Psoas muscle (tissue), 8 donors: ENCODE data around the gene RASSF10. TPM values are rescaled to one million over a fixed set of nuclear protein-coding genes. Genes with fewer than 3 reads are reported as not detected.

Experiments used
- ATAC-seq, 4 donors: fragments of 200-7000 bp; cut with Tn5 transposase; one replicate each; pipeline ENCODE4 v1.9.1; 2020; ENCODE audit warnings: moderate library complexity in 3 of 4, mild to moderate bottlenecking in 2 of 4
- DNase-seq, 2 donors: peaks; one replicate each; pipeline ENCODE4 v3.0.0-alpha.2; 2020
- H3K27ac ChIP-seq: fragments of 200-600 bp; one replicate; pipeline ENCODE4 v1.8.0; 2022
- H3K27me3 ChIP-seq, 3 donors: fragments of 200-600 bp in 1 of 3; one replicate each; pipeline versions ENCODE4 v1.6.1 to v1.8.0; 2013 to 2022; ENCODE audit warnings: low read length in 2 of 3, mild to moderate bottlenecking in 2 of 3, moderate library complexity in 1 of 3; ENCODE audit not compliant: insufficient read depth in 3 of 3
- H3K36me3 ChIP-seq, 2 donors: fragments of 200-600 bp in 1 of 2; one replicate each; pipeline versions ENCODE4 v1.6.1 to v1.8.0; 2013 to 2022; ENCODE audit warnings: low read depth in 1 of 2, mild to moderate bottlenecking in 1 of 2, moderate library complexity in 1 of 2; ENCODE audit not compliant: insufficient read depth in 1 of 2
- H3K4me1 ChIP-seq: fragments of 200-600 bp; one replicate; pipeline ENCODE4 v1.8.0; 2022
- H3K4me3 ChIP-seq: fragments of 200-600 bp; one replicate; pipeline ENCODE4 v1.8.0; 2022; ENCODE audit warnings: mild to moderate bottlenecking
- H3K9me3 ChIP-seq: fragments of 200-600 bp; one replicate; pipeline ENCODE4 v1.8.0; 2022
- WGBS, 3 donors: extraction: QIAGEN DNeasy Blood & Tissue Kit; methylation state at CpG; one replicate each; pipeline versions ENCODE4 v1.1.6 to v1.1.7; 2013; 5-methylcytosine and 5-hydroxymethylcytosine counted together
- intact Hi-C, 2 donors: fragments of 100-400 bp; cut with DNase I; formaldehyde crosslinking; loops; one replicate each; pipeline versions ENCODE4 v1.11.0 to v1.14.2; 2022
- polyA plus RNA-seq, 3 donors: library from polyadenylated mRNA; stranded (reverse); fragments of 200-250 nt; gene quantifications; one replicate each; pipeline ENCODE4 v1.2.3, GENCODE V29; 2013
- total RNA-seq, 4 donors: library from RNA; stranded (reverse); fragmentation: NEBNext Ultra II Directional in 2 of 4; extraction: Animal tissue kit (Norgen Biotek cat#: 25700) in 2 of 4; gene quantifications; one replicate each; pipeline versions ENCODE4 v1.2.1 to v1.2.4, GENCODE V29; 2021 to 2023
- TF ChIP-seq, protein P1 (sequence below): fragments of 200-600 bp; IDR thresholded peaks from one replicate; pipeline ENCODE4 v1.8.0; 2022; ENCODE audit warnings: antibody characterized with exemption
- donor health status: healthy with polysubstance abuse.
- donor health status: DM: no; HTN: no; CAD: no; lungs with moderate emphysema.
- donor health status: Bipolar disorder and iron deficiency.
- donor health status: healthy.
- donor health status: DM: yes; HTN: yes; CAD: no.
- donor health status: DM: no; HTN: no; CAD: no.
- donor health status: DM: no; HTN: no; CAD: no.
- donor health status: DM: yes; HTN: yes; CAD: no.

RASSF10 gene
- total and polyA plus RNA-seq, 7 donors, result 0.03 to 0.49 (median 0.26) TPM

DNA sequence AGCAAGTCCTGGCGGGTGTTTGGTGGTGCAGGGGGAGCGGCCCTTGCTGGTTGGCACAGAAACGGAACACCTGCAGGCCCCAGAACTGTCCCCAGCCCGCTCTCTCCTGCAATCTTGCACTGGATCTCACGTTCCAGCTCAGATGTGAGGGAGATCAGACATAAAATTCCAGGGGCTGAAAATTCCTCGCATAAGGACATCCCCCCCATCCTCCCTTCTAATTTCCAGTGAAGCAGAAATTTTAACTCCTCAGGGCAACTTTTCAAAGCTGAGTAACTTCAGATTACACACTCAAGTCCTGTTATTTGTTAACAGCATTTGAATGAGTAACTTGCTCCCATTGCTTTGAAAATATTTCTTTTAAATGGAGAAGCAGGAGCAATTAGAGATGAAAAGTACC lies 40.3 kb upstream of the RASSF10 start:
- 68 to 77% (median 76%) methylated on average over 6 of the region's 6 CpGs for WGBS, 3 donors
- DNase-seq, result no peak
- Histone ChIP-seq H3K4me3 (no peak overlapping the region), H3K36me3 (no peaks in the 10 kb centered on the region), H3K27me3 (no peaks in the 10 kb centered on the region), H3K4me1 (no peaks in the 10 kb centered on the region), H3K27ac (no peak overlapping the region), H3K9me3 (no peaks in the 10 kb centered on the region)
- ATAC-seq, result no peak
- TF ChIP-seq, protein P1, sequence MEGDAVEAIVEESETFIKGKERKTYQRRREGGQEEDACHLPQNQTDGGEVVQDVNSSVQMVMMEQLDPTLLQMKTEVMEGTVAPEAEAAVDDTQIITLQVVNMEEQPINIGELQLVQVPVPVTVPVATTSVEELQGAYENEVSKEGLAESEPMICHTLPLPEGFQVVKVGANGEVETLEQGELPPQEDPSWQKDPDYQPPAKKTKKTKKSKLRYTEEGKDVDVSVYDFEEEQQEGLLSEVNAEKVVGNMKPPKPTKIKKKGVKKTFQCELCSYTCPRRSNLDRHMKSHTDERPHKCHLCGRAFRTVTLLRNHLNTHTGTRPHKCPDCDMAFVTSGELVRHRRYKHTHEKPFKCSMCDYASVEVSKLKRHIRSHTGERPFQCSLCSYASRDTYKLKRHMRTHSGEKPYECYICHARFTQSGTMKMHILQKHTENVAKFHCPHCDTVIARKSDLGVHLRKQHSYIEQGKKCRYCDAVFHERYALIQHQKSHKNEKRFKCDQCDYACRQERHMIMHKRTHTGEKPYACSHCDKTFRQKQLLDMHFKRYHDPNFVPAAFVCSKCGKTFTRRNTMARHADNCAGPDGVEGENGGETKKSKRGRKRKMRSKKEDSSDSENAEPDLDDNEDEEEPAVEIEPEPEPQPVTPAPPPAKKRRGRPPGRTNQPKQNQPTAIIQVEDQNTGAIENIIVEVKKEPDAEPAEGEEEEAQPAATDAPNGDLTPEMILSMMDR, result no peak
- intact Hi-C loops, result loop anchor here in 1 of 2 donors (5.0 kb wide), 1 partner anchor 373 kb away; no protein-coding TSS in a partner anchor

DNA sequence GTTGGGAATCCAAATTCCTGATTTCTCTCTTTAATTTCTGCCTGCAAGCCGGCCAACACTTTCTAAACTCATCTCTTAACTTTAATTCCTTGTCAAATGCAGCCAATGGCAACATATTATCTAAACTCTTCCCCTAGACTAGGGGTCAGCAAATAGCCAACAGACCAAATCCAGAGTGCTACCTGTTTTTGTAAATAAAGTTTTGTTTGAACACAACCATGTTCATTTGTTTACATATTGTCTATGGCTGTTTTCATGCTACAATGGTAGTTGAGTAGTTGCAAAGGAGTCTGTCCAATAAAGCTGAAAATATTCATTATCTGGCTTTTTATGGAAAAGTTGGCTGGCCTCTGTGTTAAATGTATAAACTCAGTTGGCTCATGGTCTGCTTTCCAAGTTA lies 37.2 kb upstream of the RASSF10 start:
- Histone ChIP-seq H3K27me3 (peaks cover 0 to 2% (median 0%) of the 10 kb centered on the region in 3 donors), H3K36me3 (no peaks in the 10 kb centered on the region), H3K4me3 (no peak overlapping the region), H3K9me3 (no peaks in the 10 kb centered on the region), H3K27ac (no peak overlapping the region), H3K4me1 (no peaks in the 10 kb centered on the region)
- DNase-seq (no peak), ATAC-seq (no peak)
- 78 to 89% (median 80%) methylated on average over 1 of the region's 1 CpG for WGBS, 3 donors
- TF ChIP-seq, protein P1, result no peak
- intact Hi-C loops, result no loop called here

DNA sequence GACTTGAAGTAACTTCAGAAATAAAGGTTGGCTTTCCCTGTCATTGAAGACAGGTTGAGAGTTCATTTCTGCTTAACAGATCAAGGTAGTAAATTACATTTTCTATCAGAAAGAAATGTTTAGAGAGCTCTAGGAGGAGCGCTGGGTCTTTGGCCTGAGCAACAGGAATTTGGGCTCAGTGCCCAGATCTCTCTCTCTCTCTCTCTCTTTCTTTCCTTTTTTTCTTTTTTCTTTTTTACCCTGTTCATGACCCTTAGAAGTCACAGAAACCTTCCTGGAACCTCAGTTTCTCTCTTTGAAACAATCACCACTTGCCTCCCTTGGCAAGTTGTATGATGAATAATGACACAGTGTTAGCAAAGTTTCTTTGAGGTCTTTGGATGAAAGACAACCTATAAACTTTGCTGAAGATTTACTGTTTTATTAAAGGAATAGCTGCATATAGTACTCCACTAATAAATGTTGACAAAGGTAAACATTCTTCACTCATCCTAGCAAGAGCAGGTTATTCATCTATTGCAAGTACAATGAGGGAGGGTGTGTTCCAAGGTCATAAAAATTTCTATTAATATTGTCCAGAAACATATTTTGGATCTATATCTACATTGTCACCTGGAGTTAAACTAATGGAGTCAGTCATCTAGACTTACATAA lies 35.5 kb upstream of the RASSF10 start:
- no peaks in the 10 kb centered on the region for H3K4me1 ChIP-seq
- no peak for DNase-seq
- 38 to 66% (median 61%) methylated on average over 1 of the region's 1 CpG for WGBS, 3 donors
- H3K27me3 ChIP-seq, result peaks cover 0 to 4% (median 0%) of the 10 kb centered on the region in 3 donors
- TF ChIP-seq, protein P1, result no peak
- no peaks in the 10 kb centered on the region for H3K9me3 ChIP-seq
- no peak overlapping the region for H3K4me3 ChIP-seq
- H3K27ac ChIP-seq, result no peak overlapping the region
- no peak for ATAC-seq
- intact Hi-C loops, result no loop called here
- no peaks in the 10 kb centered on the region for H3K36me3 ChIP-seq

DNA sequence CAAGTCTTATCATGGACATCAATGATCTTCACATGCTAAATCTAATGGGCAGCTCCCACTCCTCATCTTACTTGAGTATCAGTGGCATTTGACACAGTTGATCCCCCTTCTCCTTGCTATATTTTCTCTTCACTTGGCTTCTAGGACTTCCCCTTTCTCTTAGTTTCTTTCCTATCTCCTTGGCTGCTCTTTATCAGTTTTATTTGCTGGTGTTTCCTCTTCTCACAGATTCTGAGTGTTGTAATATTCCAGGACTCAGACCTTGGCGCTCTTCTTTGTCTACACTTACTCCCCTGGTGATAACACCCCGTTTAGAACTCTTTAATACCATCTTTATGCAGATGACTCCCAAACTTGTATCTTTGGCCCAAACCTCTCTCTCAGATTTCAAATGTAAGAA lies 33.9 kb upstream of the RASSF10 start:
- WGBS, 3 donors, result 68 to 75% (median 74%) methylated on average over 2 of the region's 2 CpGs
- intact Hi-C loops, result no loop called here
- DNase-seq (no peak), ATAC-seq (no peak)
- Histone ChIP-seq H3K27me3 (peaks cover 0 to 4% (median 0%) of the 10 kb centered on the region in 3 donors), H3K27ac (no peak overlapping the region), H3K9me3 (no peaks in the 10 kb centered on the region), H3K4me3 (no peak overlapping the region), H3K36me3 (no peaks in the 10 kb centered on the region), H3K4me1 (no peaks in the 10 kb centered on the region)
- TF ChIP-seq, protein P1, result no peak
